K562 (cell line): ENCODE measurements around the gene IKZF4. TPM values are rescaled to one million over a fixed set of nuclear protein-coding genes. Genes with fewer than 3 reads are reported as not detected.

ENCODE experiments used
- ATAC-seq: fragments of 200-7000 bp; cut with Tn5 transposase; 3 replicates; pipeline ENCODE4 v1.9.1; 2020; ENCODE audit warnings: moderate library complexity
- BruUV-seq: library from RNA; stranded (reverse); fragments of 400-500 nt; replicated peaks from 2 replicates; lab custom pipeline; 2021; lab: Mats Ljungman, UMichigan
- CTCF ChIA-PET: fragments of 300-600 bp; formaldehyde crosslinking; extraction: SDS; loops from one replicate; lab custom pipeline; 2021; ENCODE audit warnings: low intra/inter-chr PET ratio; lab: Yijun Ruan, JAX
- POLR2A ChIA-PET: fragments of 300-600, 350-650 bp; sonication (Branson Sonifier 250); formaldehyde crosslinking; extraction: SDS; loops from one replicate; lab custom pipeline; 2021; ENCODE audit warnings: antibody characterized with exemption, inconsistent platforms; lab: Yijun Ruan, JAX
- DNase-seq, 4 experiments: peaks; one replicate each; pipeline versions ENCODE4 v3.0.0 to v3.0.0-alpha.2; 2011 to 2018; ENCODE audit warnings: low spot score in 3 of 4, mixed read lengths in 3 of 4; ENCODE audit errors: extremely low read depth in 1 of 4
- FAIRE-seq: peaks from 2 replicates; lab custom pipeline; 2011; peaks lifted over from hg19 to GRCh38; lab: Jason Lieb, UNC
- H2AFZ ChIP-seq: 2 replicates; pipeline ENCODE4 v1.6.0; 2011; ENCODE audit warnings: low read depth, low read length, control low read depth, inconsistent platforms
- H3K27ac ChIP-seq: fragments of 200-600 bp; 3 replicates; pipeline ENCODE4 v1.8.0; 2011; ENCODE audit warnings: low read depth, mild to moderate bottlenecking, control low read depth, inconsistent platforms, low read length, moderate library complexity, mixed read lengths; ENCODE audit errors: extremely low read depth
- H3K27me3 ChIP-seq, 2 experiments: fragments of 300-600 bp in 1 of 2; 2 replicates in 1 of 2; 3 replicates in 1 of 2; pipeline versions ENCODE4 v1.6.0 to v1.8.0; 2011; ENCODE audit warnings: inconsistent platforms in 2 of 2, low read length in 2 of 2, mild to moderate bottlenecking in 1 of 2, mixed read lengths in 1 of 2, moderate library complexity in 1 of 2; ENCODE audit not compliant: control insufficient read depth in 2 of 2, insufficient read depth in 2 of 2
- H3K36me3 ChIP-seq: fragments of 300-600 bp; 3 replicates; pipeline ENCODE4 v1.8.0; 2011; ENCODE audit warnings: mild to moderate bottlenecking, low read length, inconsistent platforms; ENCODE audit not compliant: control insufficient read depth, insufficient read depth
- H3K4me1 ChIP-seq, 2 experiments: fragments of 200-600 bp in 1 of 2; replicated peaks in 1 of 2; 2 replicates in 1 of 2; 3 replicates in 1 of 2; pipeline versions ENCODE4 v1.5.1 to v1.8.0; 2011; ENCODE audit warnings: inconsistent platforms in 2 of 2, low read length in 2 of 2, mild to moderate bottlenecking in 1 of 2, mixed read lengths in 1 of 2, moderate library complexity in 1 of 2; ENCODE audit not compliant: control insufficient read depth in 2 of 2, insufficient read depth in 2 of 2
- H3K4me2 ChIP-seq: 2 replicates; pipeline ENCODE4 v1.6.1; 2011; ENCODE audit warnings: low read length, control low read depth, inconsistent platforms, mixed read lengths; ENCODE audit not compliant: insufficient read depth
- H3K4me3 ChIP-seq: fragments of 200-600 bp; sonication (generic), shearing (Covaris generic); 2 replicates; pipeline ENCODE4 v1.5.1; 2016; ENCODE audit warnings: control low read depth, inconsistent platforms
- H3K79me2 ChIP-seq: fragments of 200-600 bp; 3 replicates; pipeline ENCODE4 v1.8.0; 2011; ENCODE audit warnings: low read length, inconsistent platforms; ENCODE audit not compliant: control insufficient read depth, insufficient read depth
- H3K9ac ChIP-seq, 2 experiments: 2 replicates each; pipeline versions ENCODE4 v1.6.0 to v1.6.1; 2011; ENCODE audit warnings: low read depth in 2 of 2, low read length in 2 of 2, control low read depth in 1 of 2, inconsistent platforms in 1 of 2, mild to moderate bottlenecking in 1 of 2, mixed read lengths in 1 of 2; ENCODE audit not compliant: insufficient read depth in 1 of 2
- H3K9me1 ChIP-seq: one replicate; pipeline ENCODE4 v1.6.0; 2011; ENCODE audit warnings: inconsistent platforms, mild to moderate bottlenecking, low read length, moderate library complexity; ENCODE audit not compliant: control insufficient read depth, insufficient read depth
- H3K9me3 ChIP-seq: replicated peaks from 2 replicates; pipeline ENCODE4 v1.5.1; 2011; ENCODE audit warnings: low read depth, low read length, inconsistent platforms; ENCODE audit not compliant: control insufficient read depth, insufficient read depth
- H4K20me1 ChIP-seq: replicated peaks from 2 replicates; pipeline ENCODE4 v1.6.1; 2011; ENCODE audit warnings: low read length, inconsistent platforms, mixed read lengths; ENCODE audit not compliant: control insufficient read depth, insufficient read depth
- CHD2 ChIP-seq: IDR thresholded peaks from 2 replicates; pipeline ENCODE4 v1.6.1; 2011; ENCODE audit warnings: low read depth, low read length
- GTF2E2 ChIP-seq: fragments of 200-800 bp; sonication (Bioruptor generic); IDR thresholded peaks from 2 replicates; pipeline ENCODE4 v1.6.1; 2016; ENCODE audit warnings: missing genetic modification characterization, missing compliant biosample characterization
- HNRNPLL ChIP-seq: fragments of 200-400 bp; formaldehyde crosslinking; IDR thresholded peaks from 2 replicates; pipeline ENCODE4 v1.6.1; 2017; ENCODE audit warnings: low read length, low read depth, mild to moderate bottlenecking; ENCODE audit not compliant: poor library complexity, severe bottlenecking
- MTA1 ChIP-seq: fragments of 450-650 bp; IDR thresholded peaks from 2 replicates; pipeline ENCODE4 v1.6.1; 2017; ENCODE audit warnings: borderline replicate concordance
- POLR2G ChIP-seq: fragments of 200-400 bp; formaldehyde crosslinking; IDR thresholded peaks from 2 replicates; pipeline ENCODE4 v1.6.1; 2017; ENCODE audit warnings: low read depth, mild to moderate bottlenecking, antibody characterized with exemption, low read length, moderate library complexity
- POLR2H ChIP-seq: IDR thresholded peaks from 2 replicates; pipeline ENCODE4 v1.6.1; 2016; ENCODE audit warnings: missing genetic modification characterization, low read depth, mild to moderate bottlenecking, control low read depth, missing compliant biosample characterization, moderate library complexity
- SAP30 ChIP-seq: fragments of 200-600 bp; sonication (generic); IDR thresholded peaks from 2 replicates; pipeline ENCODE4 v1.6.1; 2012; ENCODE audit warnings: borderline replicate concordance, low read depth, mild to moderate bottlenecking, moderate library complexity, low read length, control low read depth, inconsistent platforms; ENCODE audit not compliant: insufficient read depth, poor library complexity, severe bottlenecking
- ZFP1 ChIP-seq: fragments of 450-650 bp; formaldehyde crosslinking; IDR thresholded peaks from 2 replicates; pipeline ENCODE4 v1.4.0; 2020; ENCODE audit warnings: mild to moderate bottlenecking, mixed read lengths
- ZNF174 ChIP-seq: fragments of 250-450 bp; sonication (Bioruptor Pico); IDR thresholded peaks from 2 replicates; pipeline ENCODE4 v1.4.0; 2020; ENCODE audit warnings: mild to moderate bottlenecking
- ZNF551 ChIP-seq: fragments of 250-450 bp; sonication (Bioruptor Pico); IDR thresholded peaks from 2 replicates; pipeline ENCODE4 v1.5.0; 2021; ENCODE audit warnings: mild to moderate bottlenecking, moderate library complexity
- ZNF592 ChIP-seq: fragments of 450-650 bp; IDR thresholded peaks from 2 replicates; pipeline ENCODE4 v1.6.1; 2017; ENCODE audit warnings: antibody characterized with exemption, mild to moderate bottlenecking
- whole genome bisulfite sequencing: fragments of 100-300 bp; shearing (Covaris generic); methylation state at CpG from one replicate; pipeline ENCODE4 v1.1.6; 2016; ENCODE audit warnings: low coverage, mixed read lengths; ENCODE audit not compliant: insufficient coverage; ENCODE audit errors: missing lambda C conversion rate; 5-methylcytosine and 5-hydroxymethylcytosine counted together
- in situ Hi-C: fragments of 300-500 bp; cut with MboI; formaldehyde crosslinking; loops from 4 replicates; pipeline ENCODE4 v1.15.0; 2018; ENCODE audit warnings: inconsistent platforms, mixed read lengths
- intact Hi-C: fragments of 100-400 bp; cut with micrococcal nuclease; formaldehyde crosslinking; loops from 2 replicates; pipeline ENCODE4 v1.14.2; 2022
- polyA plus RNA-seq, 8 experiments: library from polyadenylated mRNA; depleted of rRNA in 4 of 8; stranded (reverse) in 5 of 8; unstranded in 3 of 8; fragments of >200 nt; fragmentation: Nextera tagmentation in 2 of 8; fragmentation: Illumina TruSeq in 1 of 8; extraction: Ambion mirVana in 2 of 8; extraction: Trizol in 1 of 8; gene quantifications; 2 replicates each; pipeline versions ENCODE4 v1.2.1 to v1.2.3, GENCODE V29; 2011 to 2014; ENCODE audit warnings: inconsistent platforms in 1 of 8, missing spikeins in 1 of 8
- total RNA-seq, 7 experiments: library from RNA; depleted of rRNA in 6 of 7; stranded (reverse); fragments of >200 nt in 6 of 7; fragmentation: Illumina TruSeq in 2 of 7; extraction: Trizol in 2 of 7; gene quantifications; 2 replicates each; pipeline versions ENCODE4 v1.2.1 to v1.2.3, GENCODE V29; 2011 to 2021; ENCODE audit warnings: low replicate concordance in 1 of 7
- TF ChIP-seq, protein P1 (sequence below): fragments of 450-650 bp; IDR thresholded peaks from 2 replicates; pipeline ENCODE4 v1.6.1; 2018; ENCODE audit not compliant: partially characterized antibody
- TF ChIP-seq, protein P2 (sequence below): sonication (generic); formaldehyde crosslinking; IDR thresholded peaks from 2 replicates; pipeline ENCODE4 v1.8.1; 2022; ENCODE audit warnings: missing genetic modification reagents

The IKZF4 gene
- total and polyA plus RNA-seq, 9 of the 15 experiments (the other 6 are each of a cell fraction or from before 2014, with no cell fraction given): 1.9 to 16.3 (median 3.6) TPM

DNA sequence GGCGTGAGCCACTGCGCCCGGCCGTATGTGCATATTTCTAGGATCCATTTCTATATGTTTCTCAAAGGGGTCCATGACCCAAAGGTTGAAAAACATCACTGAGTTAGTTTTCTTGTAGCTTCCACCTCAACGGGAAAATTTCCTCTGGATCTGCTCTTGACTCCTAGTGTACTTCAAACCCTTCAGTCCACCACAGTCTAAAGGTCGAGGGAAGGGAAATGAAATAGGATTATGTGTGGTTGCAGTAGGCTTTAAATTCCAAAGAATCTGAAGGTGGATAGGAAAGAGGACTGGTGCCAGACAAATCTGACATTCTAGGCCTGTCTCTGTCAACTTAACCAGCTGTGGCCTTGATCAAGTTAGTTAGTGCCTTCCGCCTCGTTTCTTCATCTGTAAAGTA is 25.5 kb upstream of the IKZF4 start:
- TF ChIP-seq ZNF174 (CRISPR knock-in tag): no peak
- TF ChIP-seq POLR2H: no peak
- no peak for TF ChIP-seq SAP30
- TF ChIP-seq, protein P1, sequence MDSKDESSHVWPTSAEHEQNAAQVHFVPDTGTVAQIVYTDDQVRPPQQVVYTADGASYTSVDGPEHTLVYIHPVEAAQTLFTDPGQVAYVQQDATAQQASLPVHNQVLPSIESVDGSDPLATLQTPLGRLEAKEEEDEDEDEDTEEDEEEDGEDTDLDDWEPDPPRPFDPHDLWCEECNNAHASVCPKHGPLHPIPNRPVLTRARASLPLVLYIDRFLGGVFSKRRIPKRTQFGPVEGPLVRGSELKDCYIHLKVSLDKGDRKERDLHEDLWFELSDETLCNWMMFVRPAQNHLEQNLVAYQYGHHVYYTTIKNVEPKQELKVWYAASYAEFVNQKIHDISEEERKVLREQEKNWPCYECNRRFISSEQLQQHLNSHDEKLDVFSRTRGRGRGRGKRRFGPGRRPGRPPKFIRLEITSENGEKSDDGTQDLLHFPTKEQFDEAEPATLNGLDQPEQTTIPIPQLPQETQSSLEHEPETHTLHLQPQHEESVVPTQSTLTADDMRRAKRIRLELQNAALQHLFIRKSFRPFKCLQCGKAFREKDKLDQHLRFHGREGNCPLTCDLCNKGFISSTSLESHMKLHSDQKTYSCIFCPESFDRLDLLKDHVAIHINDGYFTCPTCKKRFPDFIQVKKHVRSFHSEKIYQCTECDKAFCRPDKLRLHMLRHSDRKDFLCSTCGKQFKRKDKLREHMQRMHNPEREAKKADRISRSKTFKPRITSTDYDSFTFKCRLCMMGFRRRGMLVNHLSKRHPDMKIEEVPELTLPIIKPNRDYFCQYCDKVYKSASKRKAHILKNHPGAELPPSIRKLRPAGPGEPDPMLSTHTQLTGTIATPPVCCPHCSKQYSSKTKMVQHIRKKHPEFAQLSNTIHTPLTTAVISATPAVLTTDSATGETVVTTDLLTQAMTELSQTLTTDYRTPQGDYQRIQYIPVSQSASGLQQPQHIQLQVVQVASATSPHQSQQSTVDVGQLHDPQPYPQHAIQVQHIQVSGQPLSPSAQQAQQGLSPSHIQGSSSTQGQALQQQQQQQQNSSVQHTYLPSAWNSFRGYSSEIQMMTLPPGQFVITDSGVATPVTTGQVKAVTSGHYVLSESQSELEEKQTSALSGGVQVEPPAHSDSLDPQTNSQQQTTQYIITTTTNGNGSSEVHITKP: no peak
- TF ChIP-seq, protein P2, sequence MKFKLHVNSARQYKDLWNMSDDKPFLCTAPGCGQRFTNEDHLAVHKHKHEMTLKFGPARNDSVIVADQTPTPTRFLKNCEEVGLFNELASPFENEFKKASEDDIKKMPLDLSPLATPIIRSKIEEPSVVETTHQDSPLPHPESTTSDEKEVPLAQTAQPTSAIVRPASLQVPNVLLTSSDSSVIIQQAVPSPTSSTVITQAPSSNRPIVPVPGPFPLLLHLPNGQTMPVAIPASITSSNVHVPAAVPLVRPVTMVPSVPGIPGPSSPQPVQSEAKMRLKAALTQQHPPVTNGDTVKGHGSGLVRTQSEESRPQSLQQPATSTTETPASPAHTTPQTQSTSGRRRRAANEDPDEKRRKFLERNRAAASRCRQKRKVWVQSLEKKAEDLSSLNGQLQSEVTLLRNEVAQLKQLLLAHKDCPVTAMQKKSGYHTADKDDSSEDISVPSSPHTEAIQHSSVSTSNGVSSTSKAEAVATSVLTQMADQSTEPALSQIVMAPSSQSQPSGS (CRISPR knock-in tag): no peak
- TF ChIP-seq ZNF592: no peak
- no peak for TF ChIP-seq GTF2E2 (tag)
- no peak for TF ChIP-seq POLR2G
- no peak for TF ChIP-seq CHD2
- TF ChIP-seq MTA1: no peak
- no peak for TF ChIP-seq ZFP1 (CRISPR knock-in tag)
- no peak for TF ChIP-seq HNRNPLL
- TF ChIP-seq ZNF551 (CRISPR knock-in tag): no peak
- in situ Hi-C loops: loop anchor here (5.0 kb wide), 1 partner anchor 37 kb away; no protein-coding TSS in a partner anchor

More for the DNA sequence above, 25.5 kb upstream of the IKZF4 start:
- Histone ChIP-seq H3K9me1 (no peaks in the 10 kb centered on the region), H3K4me3 (no peak overlapping the region), H3K27ac (no peak overlapping the region), H3K4me1 (peaks cover 3 to 14% of the 10 kb centered on the region in 2 experiments; a peak in 4 of 5 replicates), H3K79me2 (peaks cover 19% of the 10 kb centered on the region), H3K9me3 (no peaks in the 10 kb centered on the region), H3K9ac (no peak overlapping the region), H3K4me2 (no peak overlapping the region), H3K27me3 (no peaks in the 10 kb centered on the region), H4K20me1 (no peaks in the 10 kb centered on the region), H2AFZ (no peak overlapping the region), H3K36me3 (peaks cover 46% of the 10 kb centered on the region)
- FAIRE-seq: no peak
- POLR2A ChIA-PET: interaction anchor here (1.2 to 5.1 kb wide), 8 partner anchors 10 to 109 kb away, joined by 3 to 31 read pairs (median 6); partner anchors contain the start of genes IKZF4, PA2G4 and RAB5B
- DNase-seq: no peak
- WGBS: 76% methylated on average over 8 of the region's 8 CpGs
- CTCF ChIA-PET: interaction anchor here (1.2 to 3.7 kb wide), 4 partner anchors 34 to 257 kb away, joined by 4 to 35 read pairs (median 12); partner anchors contain the start of gene RPS26
- BruUV-seq: no TSS peak
- no peak for ATAC-seq
- intact Hi-C loops: no loop called here
